Loucy (cell line): ENCODE results near the gene MTHFD2L.

Experiments used
- CTCF ChIP-seq: fragments of 200-600 bp; sonication (generic); conservative IDR thresholded peaks from 2 replicates; pipeline ENCODE4 v1.5.1; 2014; ENCODE audit warnings: mild to moderate bottlenecking, antibody characterized with exemption, low read length
- EZH2phosphoT487 ChIP-seq: fragments of 200-600 bp; IDR thresholded peaks from 2 replicates; pipeline ENCODE4 v1.6.1; 2018; ENCODE audit warnings: antibody characterized with exemption, mild to moderate bottlenecking, moderate library complexity, borderline replicate concordance

GRCh38 chr4:74114234-74114633, 43.7 kb upstream of the MTHFD2L start:
- TF ChIP-seq CTCF = no peak
- no peak for TF ChIP-seq EZH2phosphoT487
